Limb (tissue), 2 donors: Measurements from ENCODE around the gene GAB1.

Source experiments
- DNase-seq, 2 donors: peaks; one replicate each; pipeline ENCODE4 v3.0.0-alpha.2; 2016; ENCODE audit errors: extremely low spot score in 2 of 2

The GAB1 gene

DNA sequence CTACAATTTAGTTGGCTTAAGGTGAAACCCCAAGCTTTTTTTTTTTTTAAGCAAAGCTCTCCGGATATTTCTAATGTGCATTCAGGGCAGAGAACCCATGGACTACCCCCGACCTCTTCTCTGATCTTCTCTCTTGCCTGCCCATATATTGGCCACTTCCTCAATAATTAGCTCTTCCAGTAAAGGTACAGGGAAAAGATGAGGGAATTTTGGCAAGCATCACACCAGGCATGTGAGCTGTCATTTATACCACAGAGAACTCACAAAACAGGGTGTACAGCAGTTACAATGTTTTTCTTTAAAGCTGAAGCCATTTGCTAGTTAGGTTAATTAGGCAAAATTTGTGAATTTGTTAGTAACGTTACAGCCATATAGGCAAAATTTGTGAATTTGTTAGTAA is 73.3 kb downstream of the GAB1 start:
- DNase-seq, result no peak

DNA sequence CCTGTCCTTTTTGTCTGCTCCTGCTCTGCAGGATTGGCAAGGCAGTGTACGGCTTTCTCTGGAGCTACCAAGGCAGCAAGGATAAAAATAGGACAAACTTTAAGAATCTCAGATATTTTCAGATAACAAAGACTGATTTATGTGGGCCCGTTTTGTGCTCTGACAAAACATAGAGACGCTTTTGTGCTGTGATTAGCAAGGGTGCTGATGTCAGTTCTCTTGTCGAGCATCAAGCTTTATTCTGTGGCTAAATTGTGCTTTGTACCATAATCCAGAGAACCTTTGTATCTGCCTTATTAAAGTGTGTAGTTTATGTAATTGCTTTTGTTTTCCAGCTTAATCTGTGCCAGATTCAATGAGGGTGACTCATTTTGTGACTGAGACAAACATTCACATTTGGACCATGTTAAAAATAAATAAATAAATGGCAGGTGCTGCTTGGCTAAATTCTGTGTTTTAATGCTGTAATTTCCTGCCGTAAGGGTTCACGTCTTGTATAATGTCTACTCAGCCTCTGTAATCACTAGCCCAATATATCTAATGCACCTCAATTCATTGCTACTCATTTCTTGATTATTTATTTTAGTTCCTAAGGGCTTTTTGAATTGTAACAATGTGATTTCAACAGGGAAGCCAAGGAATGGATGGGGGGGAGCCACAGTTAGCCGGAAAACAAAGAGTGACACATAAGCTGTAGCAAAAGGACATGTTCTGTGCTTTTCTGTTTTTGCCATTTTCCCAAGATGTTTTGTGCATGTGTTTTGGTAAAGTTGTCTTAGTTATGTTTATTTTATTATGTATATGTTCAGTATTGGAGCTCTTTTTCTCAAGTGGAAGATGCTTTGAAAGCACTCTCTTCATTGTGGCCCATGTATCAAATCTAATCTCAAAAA is 75.1 kb downstream of the GAB1 start:
- DNase-seq, result no peak

DNA sequence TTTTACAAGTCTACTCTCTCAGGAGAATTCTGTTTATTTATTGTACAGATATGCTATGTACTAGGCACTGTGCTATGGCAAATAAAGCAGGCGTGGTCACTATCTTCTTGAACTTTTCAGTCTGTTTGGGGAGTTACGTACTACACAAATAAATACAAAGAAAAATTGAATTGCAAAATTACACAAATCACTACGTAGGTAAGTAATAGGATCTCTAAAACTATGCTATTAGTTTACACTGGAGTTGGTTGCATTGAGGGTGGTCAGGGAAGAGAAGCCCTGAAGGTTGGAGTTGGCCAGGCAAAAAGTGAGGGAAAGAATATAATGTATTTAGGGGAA is 75.7 kb downstream of the GAB1 start:
- DNase-seq, result no peak

DNA sequence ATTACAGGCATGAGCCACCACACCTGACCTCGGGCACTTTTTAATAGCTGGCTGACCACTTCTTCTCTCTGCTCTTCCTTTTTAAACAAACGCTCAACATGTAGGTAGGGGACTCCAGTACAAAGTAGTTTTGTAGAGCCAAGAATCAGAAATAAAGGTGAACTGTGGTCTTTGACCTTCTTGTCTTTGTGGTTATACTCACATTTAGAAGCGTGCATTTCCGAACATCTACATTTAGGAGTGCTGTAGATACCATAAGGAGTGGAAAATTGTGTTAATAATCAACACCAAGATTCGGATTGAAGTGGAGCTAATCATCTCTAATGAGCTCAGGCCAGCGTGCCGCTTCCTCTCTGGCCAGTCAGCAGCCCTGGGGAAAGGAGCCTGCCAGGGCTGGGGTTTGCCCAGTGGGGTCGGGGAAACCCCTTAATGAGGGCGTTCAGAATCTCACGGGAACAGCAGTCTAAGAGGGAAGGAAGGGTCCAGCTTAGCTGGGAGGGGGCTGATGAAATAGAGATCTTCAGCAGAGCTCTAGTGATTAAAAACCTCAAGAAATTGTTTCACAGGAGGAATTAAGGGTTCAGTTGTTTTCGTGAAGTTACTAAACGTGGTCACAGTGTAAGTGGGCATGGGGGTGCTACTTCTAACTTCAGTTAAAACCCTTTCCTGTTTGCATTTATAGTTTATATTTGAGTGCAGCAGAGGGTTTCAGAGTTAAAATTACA is 81.2 kb downstream of the GAB1 start:
- no peak for DNase-seq

DNA sequence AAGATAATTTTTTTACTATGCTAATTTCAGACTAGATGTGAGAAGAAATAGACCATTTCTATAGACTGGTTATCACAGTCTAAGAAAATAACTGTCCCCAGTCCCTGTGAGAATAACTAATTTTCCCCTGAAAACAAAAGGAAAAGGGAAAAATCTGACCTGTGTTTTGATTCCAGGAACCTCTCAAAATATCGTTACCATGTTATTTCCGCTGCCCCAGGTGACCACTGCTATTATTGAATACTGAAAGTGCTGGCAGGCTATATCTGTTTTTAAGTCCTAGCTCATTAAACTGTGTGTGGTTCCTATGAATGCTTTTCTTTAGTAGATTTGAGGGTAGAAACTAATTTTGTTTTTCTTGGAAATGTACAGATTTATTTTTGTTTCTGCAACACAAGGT is 83.6 kb downstream of the GAB1 start:
- peak in 1 of 2 donors; percentile 11 for DNase-seq

DNA sequence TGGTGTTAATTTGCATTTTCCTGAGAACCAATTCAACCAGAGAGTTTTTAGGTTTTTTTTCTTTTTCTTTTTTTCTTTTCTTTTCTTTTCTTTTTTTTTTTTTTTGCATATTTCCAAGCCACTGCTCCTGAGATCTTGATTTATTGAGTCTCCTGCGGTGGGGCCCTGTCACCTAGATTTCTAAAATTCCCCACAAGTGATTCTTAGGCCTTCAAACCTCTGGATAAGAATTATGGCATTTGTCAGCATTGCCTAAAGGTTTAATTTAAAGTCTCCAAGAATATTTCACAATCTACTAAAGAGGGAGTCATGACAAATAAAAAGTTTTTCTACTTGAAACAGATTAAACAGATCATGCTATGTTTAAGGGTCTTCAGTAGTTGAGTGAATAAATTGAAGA is 84.9 kb downstream of the GAB1 start:
- no peak for DNase-seq

DNA sequence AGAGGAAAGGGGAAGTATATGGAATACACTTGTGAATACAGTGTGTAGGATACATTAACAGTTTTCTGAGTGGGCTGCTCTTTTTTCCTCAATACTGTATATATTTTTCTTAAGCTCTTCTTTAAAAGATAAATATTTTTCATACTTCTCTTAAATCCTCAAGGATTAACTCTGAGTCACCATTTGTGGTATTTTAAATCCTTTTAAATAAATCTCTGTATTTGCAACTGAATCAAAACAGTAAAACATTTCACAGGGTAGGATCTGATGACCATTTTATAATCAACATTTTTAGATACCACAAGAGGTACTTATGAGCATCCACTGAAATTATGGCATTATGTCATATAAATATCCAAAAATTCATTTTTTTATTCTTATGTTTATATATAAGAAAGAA is 87.6 kb downstream of the GAB1 start:
- DNase-seq, result no peak

DNA sequence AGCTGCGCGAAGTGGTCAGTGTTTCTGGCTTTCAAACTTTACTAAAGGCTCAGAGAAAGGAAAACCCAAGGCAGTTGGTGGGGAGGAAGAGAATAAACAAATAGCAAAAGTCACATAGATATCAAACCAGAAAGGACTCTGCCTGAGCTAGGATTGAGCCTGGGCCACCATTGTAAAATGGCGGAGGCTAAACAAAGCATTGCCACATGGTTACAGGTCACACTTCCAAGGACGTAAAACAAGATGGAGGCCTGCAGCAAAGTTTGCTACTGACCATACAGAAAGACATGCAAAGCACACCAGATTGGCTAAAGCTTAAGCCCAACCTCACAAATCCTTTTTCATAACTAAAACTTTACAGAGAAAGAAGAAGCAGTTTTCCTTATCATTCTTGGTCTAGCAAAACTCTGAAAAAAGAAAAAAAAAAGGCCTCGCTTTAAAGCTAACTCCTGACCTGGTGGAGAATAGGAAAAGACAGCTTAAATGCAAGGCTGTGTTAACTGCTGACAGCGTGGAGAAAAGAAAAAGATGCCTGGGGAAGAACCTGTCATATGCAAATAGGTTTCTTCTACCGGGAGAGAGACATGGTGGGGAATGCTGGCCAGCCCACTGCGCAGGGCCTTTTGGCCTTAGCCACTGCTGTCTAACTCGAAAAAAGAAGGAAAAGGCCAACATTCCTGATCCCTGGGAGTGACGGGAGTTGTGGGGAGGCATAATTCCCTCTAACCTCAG is 95.0 kb downstream of the GAB1 start:
- no peak for DNase-seq

DNA sequence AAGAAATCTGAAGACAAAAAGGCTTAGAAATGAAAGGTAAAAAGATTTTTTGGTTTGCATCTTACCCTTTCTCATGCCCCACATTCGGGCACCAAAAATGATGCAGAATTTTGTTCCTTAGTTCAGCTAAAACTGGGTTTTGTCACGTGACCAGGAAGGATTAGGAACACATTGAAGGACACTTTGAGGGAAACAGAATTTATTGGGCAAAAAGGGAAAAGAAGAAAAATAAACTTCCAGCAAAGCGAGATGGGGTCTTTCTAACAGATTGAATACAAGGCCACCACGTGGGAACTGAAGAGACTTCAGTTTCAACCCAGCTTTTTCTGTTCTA is 95.5 kb downstream of the GAB1 start:
- DNase-seq, result no peak

DNA sequence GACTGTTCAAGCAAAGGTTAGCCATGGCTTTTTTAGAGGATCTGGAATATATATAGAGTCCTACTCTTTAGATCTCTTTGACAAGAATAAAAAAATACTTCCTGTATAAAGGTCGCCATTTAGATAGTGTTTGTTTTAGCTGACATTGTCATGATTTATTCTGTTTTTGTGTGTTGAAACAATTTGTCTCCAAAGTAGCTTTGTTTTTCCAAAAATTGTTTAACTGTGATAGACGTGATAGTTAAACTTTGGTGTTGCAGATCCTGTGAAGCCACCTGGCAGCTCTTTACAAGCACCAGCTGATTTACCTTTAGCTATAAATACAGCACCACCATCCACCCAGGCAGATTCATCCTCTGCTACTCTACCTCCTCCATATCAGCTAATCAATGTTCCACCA is 96.6 kb downstream of the GAB1 start:
- DNase-seq, result no peak

DNA sequence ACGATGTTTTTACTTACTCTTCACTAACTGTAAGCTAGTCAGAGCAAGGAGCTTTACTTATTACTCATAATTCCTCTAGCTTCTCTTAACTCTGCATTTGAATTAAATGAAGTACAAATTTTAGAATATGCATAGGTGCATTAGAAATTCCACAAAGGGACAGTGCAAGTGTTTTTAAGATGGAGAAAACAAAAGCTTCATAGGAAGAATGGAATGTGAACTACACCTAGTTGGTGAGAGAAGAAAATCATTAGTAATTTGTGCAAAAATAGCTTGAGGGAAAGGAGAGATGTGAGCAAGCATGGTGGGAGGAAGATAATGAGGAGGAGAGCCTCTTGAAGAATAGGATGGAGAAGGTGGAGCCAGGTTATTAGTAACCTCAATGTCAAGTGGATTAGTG is 99.3 kb downstream of the GAB1 start:
- DNase-seq, result no peak

DNA sequence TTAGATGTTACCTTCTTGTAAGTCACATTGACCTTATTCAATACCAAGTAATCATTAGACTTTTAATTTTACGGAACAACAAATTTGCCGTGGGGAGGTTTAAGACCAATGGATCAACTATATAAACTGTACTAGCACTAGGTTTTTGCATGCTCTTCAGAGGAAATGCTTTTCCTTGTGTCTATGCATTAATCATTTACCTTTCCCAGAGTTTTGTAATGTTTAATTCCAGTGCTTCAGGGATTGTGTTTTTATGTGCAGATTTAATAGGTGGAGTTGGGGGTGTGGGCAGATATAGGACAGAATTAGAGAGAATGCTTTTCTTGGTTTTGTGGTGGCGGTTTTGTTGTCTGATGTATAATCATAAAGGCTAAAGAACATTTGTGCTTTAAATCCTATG is 100.8 kb downstream of the GAB1 start:
- no peak for DNase-seq

DNA sequence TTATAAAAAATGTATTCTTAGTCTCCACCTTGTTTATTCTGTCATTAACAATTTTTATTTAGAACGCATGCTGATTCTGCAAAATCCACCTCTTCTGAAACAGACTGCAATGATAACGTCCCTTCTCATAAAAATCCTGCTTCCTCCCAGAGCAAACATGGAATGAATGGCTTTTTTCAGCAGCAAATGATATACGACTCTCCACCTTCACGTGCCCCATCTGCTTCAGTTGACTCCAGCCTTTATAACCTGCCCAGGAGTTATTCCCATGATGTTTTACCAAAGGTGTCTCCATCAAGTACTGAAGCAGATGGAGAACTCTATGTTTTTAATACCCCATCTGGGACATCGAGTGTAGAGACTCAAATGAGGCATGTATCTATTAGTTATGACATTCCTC is 101.3 kb downstream of the GAB1 start:
- no peak for DNase-seq

DNA sequence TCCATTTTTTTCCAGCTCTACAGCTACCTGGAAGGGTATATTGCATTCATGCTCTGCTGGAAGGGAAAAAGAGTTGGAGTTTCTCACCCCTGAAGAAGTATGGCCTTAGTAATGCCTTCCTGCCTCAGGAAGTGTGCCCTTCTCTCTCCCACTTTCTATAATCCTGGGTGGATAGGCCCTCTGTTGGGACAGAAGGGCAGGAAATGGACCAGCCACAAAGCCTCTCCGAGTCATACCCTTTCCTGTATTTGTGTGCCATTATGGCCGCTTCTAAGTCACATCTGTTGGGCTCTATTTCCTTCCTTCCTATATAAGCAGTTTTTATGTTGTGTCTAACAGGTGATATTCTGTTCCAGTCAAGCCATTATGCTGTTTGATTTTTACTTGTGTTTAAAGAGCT is 102.0 kb downstream of the GAB1 start:
- DNase-seq, result no peak

DNA sequence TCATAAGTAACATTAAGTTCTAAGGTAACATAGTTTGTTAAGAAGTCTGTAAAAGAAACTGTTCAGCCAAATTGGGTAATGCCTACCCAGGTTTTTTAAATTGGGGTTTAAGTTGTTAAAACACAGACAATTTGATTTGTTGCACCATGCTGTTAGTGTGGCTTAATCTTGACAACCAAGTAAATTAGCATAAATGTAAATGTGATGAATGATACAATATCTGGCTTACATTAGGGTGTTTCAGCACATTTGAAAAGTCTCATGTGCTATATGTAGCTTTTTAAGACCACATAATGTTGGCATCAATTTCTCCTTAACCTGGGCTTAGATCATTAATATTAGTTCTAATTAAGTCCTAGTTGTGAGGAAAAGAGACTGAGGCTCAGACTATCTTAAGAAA is 104.4 kb downstream of the GAB1 start:
- no peak for DNase-seq

DNA sequence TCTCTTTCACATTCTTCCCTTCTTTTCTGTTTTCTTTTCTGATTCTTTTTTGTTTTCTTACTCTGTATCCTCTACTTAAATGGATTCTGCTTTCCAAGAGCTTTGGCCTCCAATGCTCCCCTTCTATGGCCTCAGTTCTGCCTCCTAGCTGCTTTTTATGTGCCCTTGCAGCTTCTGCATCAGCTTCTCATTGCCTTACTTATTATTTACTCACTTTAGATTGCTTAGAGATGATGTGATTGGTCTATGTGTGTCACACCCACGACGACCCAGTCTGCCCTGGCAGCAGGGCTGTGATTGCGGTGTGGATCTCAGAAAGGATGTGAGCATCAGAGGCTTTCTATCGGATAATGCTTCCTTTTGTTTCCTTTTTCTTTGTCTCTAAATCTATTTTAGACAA is 105.0 kb downstream of the GAB1 start:
- DNase-seq, result no peak

DNA sequence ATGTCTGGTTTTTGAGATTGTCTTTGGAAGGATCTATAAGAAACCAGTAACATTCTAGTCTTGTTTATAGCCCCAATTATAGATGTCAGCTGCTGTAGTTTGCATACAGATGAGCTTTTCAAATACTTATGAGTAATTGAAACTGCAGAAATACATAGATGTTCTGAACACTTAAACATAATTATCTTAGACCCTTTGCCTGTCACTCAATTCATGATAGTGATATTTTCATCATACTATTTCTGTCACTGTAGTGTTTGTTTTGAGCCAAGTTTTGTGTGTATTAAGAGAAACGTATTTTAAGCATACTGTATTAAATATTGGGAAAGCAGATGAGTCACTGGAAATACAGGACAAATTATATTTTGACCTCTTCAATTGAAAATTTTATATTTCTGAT is 107.1 kb downstream of the GAB1 start:
- DNase-seq, result no peak

DNA sequence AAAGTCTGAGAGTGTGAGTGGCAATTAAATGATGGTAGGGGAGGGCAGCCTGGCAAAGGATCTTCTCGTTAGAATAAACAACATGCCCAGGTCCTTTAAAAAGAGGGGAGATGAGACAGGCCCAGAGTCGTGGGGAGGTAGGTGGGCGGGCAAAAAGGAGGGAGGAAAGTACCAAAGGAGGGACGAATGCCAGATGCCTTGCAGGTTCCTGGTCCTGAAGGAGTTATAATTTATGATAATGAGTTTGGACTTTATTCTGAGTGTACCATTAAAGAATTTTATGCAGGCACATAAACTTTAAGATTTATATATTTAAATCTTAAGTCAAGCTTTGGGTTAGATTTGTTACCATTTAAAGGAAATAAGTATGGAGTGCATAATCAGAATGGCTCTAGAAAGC is 114.5 kb downstream of the GAB1 start:
- no peak for DNase-seq

DNA sequence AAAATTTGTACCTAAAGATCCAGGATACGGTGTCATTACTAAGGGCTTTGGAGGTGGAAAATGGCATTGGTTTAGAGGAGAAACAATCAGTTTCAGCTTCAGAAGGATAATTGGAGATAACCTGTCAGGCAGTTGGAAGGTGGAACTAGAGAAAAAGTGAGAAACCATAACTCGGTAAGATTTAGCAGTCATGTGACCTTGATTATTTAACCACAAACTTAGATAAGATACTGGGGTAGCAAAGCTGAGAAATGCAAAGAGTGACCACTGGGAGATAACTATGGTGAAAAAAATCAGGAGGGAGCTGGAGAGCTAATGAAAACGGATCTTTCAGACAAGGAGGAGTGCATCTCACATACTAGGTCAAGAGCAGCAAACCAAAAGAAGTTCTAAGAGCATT is 118.5 kb downstream of the GAB1 start:
- no peak for DNase-seq

DNA sequence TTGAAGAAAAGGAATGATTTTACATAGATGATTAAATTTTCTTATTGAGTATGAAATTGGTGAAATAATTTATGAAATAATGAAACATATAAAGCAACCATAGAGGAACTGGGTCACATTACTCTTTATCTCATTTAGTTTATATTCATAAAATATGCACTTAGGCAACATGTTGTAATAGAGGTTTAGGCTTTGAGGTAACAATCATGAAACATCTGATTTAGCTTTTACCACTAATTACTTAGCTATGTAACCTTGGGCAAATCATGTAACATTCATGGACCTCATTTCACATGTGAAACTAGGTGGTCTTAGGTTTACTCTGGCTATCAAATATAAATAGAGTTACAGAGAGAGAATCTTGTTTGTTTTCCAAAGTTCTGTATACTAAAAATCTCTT is 122.3 kb downstream of the GAB1 start:
- no peak for DNase-seq

DNA sequence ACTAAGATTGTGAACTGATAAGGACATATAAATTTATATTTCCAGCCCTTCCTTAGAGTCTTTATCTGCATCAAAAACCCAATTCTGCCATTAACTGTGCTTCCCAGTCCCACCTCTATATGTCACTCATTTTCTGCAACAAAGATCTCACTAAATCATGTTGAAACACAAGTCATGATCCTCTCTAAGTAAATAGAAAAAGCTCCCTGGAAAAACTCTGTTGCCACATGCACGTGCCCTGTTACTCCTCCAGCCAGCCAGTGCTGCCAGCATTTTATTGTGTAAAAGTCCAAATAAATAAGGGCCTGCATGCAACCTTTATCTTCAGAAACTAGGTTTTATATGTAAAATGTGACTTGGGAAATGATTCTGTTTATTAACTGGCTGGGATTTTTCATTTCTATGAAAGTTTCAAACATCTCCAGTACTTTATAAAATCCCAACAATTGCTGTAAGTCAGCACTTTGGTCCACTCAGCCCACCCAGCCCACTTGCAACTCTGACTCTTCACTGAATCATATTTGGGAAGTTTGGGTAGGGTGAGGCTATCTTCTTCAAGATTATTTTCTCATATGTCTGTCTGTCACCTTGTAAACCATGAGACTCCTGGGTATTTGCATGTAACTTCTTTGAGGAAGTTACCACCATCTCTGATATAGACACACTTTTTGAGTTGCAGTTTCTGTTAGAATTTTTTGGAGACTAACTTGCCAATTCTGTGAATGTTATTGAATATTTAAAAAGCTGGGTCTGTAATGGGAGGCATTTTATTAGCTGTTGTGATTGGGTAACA is 136.9 kb downstream of the GAB1 start:
- no peak for DNase-seq

DNA sequence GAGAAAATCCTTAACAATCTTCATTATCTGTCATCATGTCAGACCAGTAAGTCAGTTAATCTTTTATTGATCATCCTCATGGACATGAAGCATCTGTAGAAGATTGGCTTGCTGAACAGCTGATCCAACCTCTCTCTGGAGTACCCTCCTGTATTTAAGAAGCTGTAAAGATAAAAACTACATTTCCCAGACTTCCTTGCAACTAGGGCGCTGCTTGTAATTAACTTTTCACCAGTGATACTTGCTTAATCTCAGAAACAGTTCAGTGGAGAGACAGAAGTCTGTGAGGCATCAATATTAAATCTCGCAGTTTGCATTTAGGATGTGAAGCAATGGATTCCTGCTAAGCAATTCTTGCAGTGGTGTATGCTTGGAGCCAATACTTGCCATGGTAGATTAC is 140.8 kb downstream of the GAB1 start:
- no peak for DNase-seq
